Esophagus muscularis mucosa (tissue), 4 donors: ENCODE measurements around the gene TMCO4.

Experiments used
- CTCF ChIP-seq, 3 experiments: fragments of 200-600 bp in 2 of 3; fragments of 450-650 bp in 1 of 3; sonication (generic) in 2 of 3; IDR thresholded peaks; one replicate each; pipeline ENCODE4 v1.5.1; 2017 to 2019; ENCODE audit warnings: antibody characterized with exemption in 3 of 3, mild to moderate bottlenecking in 2 of 3, moderate library complexity in 1 of 3
- EP300 ChIP-seq: sonication (generic); formaldehyde crosslinking; IDR thresholded peaks from one replicate; pipeline ENCODE4 v1.6.1; 2017; ENCODE audit warnings: antibody characterized with exemption
- POLR2A ChIP-seq: fragments of 450-650 bp; IDR thresholded peaks from one replicate; pipeline ENCODE4 v1.6.1; 2017; ENCODE audit warnings: antibody characterized with exemption, moderate library complexity, mild to moderate bottlenecking, low read depth
- POLR2AphosphoS5 ChIP-seq, 2 donors: sonication (generic); formaldehyde crosslinking; IDR thresholded peaks; one replicate each; pipeline ENCODE4 v1.6.1; 2017; ENCODE audit warnings: antibody characterized with exemption in 2 of 2

GRCh38 chr1:19771350-19771749, 28.4 kb downstream of the TMCO4 start:
- TF ChIP-seq CTCF (IDR thresholded peaks at IDR 0.05) = no peak
- TF ChIP-seq POLR2A = no peak
- TF ChIP-seq EP300 = no peak
- TF ChIP-seq POLR2AphosphoS5 (IDR thresholded peaks at IDR 0.05) = no peak
